NCI-H1930 (cell line): Measurements from ENCODE around the gene ITPR1.

Experiments used
- DNase-seq, 2 experiments: peaks; one replicate each; lab custom pipeline; 2025; lab: John Stamatoyannopoulos, UW

Gene ITPR1

DNA sequence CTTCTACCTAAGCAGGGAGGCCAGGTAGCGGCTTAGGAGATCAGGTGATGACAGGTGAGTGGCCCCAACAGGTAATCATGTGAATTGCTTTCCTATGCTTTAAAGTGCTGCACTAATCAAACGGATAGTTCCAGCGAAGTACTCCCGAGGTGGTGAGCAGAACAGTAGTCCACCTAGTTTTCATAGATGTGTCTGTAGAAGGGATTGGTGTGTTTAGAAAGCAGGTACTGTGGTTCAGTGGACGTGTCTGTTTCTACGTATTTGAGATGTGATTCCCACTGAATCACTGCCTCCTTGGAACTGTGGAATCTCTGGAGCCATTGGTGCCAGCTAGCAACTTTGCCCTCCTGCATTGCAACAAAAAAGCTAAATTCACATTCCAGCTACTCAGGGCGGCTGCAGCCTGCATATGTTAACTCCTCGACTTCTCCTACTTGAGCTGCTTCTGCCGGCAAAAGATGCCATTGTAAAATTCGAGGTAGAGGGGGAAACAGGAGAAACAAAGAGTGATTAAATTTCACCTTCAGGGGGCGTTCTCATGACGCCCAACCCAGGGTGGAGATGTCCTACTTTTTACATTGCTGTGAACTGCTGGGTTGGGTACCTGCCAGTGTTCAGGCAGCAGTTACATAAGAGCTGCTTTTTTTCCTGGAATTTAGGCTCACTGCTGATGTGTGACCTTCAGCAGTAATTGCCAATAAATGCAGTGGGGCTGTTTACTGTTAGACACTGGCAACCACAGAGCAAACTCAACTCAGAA is 227.3 kb downstream of the ITPR1 start:
- no peak for DNase-seq

- no peak for DNase-seq
Measured at GRCh38 chr3:4721511-4721911, 228.4 kb downstream of the ITPR1 start.

DNA sequence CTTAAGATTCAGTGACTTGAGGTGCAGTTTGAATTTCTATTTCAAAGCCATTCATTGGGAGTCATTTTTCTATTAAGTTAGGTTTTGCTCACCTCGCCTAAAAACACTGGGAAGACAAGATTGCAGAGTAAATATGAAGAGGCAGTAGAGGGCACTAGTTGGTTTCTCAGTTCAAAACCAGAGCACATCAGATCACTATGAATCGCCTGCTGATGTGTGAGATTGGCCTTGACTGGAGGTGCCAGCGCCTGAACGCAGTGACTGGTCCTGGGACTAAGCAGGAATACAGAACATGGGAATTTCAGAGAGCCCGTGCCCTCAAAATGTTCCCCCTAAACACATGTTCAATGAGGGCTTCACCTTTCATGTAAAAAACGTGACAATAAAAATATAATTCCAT is 229.0 kb downstream of the ITPR1 start:
- DNase-seq: no peak

- DNase-seq: no peak
Measured at GRCh38 chr3:4724051-4724629, 231.0 kb downstream of the ITPR1 start.

DNA sequence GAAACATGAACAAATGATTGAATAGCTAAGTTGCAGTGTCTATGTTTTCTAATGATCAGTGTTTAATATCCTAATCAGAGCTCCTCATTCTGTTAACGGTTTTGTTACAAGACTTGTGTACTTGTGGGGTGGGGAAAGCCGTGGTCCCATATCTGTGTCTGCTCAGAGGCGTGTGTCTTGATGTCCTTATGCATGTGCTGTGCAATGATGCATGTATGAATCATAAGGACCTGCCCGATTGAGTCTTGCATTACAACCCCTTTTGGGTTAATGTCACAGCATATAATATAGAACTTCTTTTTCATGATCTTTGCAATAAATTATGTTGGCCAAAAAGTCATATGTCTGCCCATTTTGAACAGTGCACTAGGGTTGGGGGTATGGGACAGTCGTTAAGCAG is 233.4 kb downstream of the ITPR1 start:
- DNase-seq: no peak

GRCh38 chr3:4729061-4729973 is 236.2 kb downstream of the ITPR1 start:
- DNase-seq: no peak

DNA sequence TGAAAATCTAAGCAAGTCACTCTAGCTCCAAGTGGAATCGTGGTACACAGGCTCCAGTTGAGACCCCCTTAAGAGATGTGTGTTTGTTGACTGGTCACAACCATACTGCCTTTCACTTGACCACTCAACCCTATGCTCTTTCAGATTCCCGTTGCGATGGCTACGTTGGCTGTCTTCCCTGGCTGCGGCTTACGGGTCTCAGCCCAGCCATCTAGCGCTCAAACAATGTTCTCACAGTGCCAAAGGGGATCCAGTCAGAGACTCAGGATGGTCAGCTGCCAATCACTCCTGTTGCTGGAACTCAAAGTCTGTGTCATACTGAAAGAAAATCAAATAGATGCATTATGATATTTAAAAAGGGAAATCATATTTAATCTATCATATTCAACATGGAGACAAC is 237.6 kb downstream of the ITPR1 start:
- DNase-seq: no peak

GRCh38 chr3:4731543-4732111 is 238.5 kb downstream of the ITPR1 start:
- DNase-seq: no peak

- DNase-seq: no peak
Measured at GRCh38 chr3:4732925-4733324, 239.8 kb downstream of the ITPR1 start.

- no peak for DNase-seq
Measured at GRCh38 chr3:4734454-4734853, 241.3 kb downstream of the ITPR1 start.

DNA sequence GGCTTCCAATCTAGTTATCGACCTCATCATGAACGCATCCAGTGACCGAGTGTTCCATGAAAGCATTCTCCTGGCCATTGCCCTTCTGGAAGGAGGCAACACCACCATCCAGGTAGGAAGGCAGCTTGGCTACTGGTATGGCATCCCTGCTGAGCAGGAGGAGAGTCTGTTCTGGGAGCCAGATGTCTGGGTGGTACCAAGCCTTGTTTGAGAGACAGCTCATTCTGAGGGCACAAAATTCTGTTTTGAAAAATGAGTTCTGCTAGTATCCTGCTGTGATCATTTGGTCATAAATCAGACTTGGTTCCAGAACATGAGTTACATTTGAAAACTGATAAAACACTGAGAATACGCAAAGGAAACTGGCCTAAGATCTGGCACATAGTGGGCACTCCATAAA is 242.1 kb downstream of the ITPR1 start:
- DNase-seq: no peak

- DNase-seq: no peak
Measured at GRCh38 chr3:4736284-4736861, 243.2 kb downstream of the ITPR1 start.

- no peak for DNase-seq
Measured at GRCh38 chr3:4738737-4739274, 245.7 kb downstream of the ITPR1 start.

GRCh38 chr3:4739289-4740236 is 246.4 kb downstream of the ITPR1 start:
- no peak for DNase-seq

DNA sequence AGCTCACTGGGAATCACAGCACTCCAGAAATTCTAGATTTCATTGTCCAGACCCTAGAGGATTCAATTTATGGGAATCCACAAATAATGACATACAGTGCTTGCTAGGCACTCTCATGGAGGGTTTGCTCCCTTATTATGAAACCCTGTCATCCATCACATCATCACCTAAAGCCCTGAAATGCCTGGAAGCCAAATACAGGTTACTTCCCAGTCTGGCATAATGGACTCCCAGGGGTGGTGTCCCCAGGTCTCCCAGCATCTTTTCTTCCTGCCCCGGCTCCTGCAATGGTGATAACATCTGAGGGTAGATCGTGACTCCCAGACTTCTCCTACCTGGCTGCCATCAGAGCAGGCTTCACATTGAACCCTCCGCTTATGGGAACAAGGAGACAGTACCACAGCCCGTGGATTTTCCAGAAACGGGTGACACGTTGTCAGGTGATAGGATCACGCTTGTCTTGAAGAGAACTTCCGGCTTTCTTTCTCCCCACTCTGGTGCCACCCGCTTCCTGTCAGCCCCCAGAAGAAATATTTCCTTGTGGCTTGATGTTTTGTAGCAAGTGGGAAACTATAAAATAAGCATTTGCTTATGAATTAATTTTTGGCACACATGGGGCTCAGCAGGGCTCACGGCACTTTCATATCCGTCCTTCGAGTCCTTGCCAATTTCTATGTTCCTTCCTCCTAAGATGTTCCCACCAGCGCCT is 247.4 kb downstream of the ITPR1 start:
- no peak for DNase-seq

- no peak for DNase-seq
Measured at GRCh38 chr3:4741106-4741403, 247.9 kb downstream of the ITPR1 start.

DNA sequence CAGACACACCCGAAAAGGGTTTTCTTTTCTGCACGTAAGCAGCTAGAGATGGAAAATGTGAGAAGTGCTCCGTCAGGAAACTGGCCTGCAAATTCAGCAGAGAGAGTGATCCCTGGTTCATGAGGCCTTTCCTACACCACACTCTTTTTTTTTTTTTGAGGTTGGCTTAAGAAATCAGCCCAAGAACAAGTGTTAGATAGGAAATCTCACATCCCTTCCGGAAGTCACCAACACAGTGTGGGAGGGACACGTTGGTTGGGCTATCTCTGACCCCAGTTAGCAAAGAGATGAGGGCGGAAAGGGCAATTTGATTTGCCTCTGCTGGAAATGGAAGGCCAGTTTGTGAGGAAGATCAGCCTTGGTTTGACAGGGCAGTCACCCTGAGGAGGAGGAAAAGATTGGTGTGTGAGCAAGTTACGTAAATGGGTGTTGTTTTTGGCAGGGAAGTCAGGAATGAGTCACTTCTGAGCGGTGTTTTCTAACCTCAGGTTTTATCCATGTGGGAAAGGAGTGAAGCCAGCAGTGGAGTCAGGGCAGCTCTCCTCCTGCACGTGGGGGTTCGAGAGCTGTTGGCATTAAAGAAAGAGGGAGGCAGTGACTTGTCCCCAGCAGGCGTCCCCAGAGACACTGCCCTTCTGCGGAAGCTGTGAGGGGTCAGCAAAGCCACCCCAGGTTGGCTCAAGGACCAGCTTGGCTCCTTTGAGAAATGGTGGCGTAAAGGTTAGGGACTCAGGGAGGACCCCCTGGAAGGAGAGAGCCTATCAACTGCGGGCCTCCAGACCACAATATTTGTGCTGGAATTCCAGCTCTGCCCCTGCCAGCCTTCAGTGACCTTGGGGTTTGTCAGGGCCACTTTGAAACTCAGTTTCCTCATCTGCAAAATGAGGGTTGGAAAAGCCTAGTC is 248.5 kb downstream of the ITPR1 start:
- DNase-seq: no peak

GRCh38 chr3:4742359-4742758 is 249.2 kb downstream of the ITPR1 start:
- DNase-seq: no peak

DNA sequence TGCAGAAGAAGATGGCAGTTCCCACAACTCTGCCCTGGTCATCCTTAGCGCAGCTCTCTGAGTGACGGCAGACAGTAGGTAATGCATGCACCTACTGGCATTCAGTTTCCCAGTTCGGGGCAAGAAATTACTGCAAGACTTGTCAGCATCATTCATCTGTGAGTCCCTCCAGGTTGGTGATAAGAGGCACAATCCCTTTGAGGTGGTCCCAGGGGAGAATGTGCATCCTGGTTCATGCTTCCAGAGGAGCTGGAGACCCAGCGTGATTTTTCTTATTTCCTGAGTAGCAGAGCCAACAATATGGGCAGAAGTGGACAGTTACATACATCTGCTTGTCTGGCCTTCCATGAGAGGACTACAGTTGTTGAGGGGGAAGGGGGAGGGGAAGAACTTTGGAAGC is 250.2 kb downstream of the ITPR1 start:
- no peak for DNase-seq
